Measurements from ENCODE around the gene KIF13A. TPM values are rescaled to one million over a fixed set of nuclear protein-coding genes. Genes with fewer than 3 reads are reported as not detected.

The KIF13A gene
- total RNA-seq, 4 donors from 2014 or later, result 63.8 to 86.3 (median 78.2) TPM

GRCh38 chr6:17870300-17871188 lies 116.9 kb downstream of the KIF13A start:
- Histone ChIP-seq H3K36me3 (peaks cover 0 to 4% (median 0%) of the 10 kb centered on the region in 4 donors), H3K27me3 (no peaks in the 10 kb centered on the region), H3K9me3 (no peaks in the 10 kb centered on the region), H3K4me3 (no peak overlapping the region), H3K27ac (replicated peaks in 1 of 4) (peak overlapping the region in 3 of 4 donors; percentile 7 to 75 (median 53)), H3K4me1 (peaks cover 22 to 63% (median 57%) of the 10 kb centered on the region in 4 donors)
- no peak for DNase-seq (ENCODE audit: extremely low spot score)
- TF ChIP-seq POLR2AphosphoS5 (IDR thresholded peaks at IDR 0.05) (no peak), CTCF (IDR thresholded peaks at IDR 0.05) (no peak), POLR2A (IDR thresholded peaks at IDR 0.05; ENCODE audit: low read depth) (no peak)
- WGBS, result 95% methylated on average over 5 of the region's 5 CpGs
- intact Hi-C loops (cut with DNase I), result no loop called here

DNA sequence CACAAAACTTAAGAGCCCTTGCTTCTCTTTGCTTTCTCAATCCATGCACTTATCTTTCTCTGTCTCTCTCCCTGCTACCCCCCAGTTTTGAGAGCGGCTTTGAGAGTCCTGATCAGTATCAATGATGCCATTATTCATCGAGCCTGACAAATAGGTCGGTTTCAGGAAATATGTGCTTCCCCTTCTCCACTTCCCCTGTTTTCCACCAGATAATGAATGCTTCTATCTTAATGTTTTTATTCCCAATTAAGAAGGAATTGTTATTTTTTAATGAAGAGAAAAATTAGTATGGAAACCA lies 117.7 kb downstream of the KIF13A start:
- Histone ChIP-seq H3K9me3 (no peaks in the 10 kb centered on the region), H3K4me3 (no peak overlapping the region), H3K36me3 (peaks cover 0 to 4% (median 0%) of the 10 kb centered on the region in 4 donors), H3K4me1 (peaks cover 30 to 71% (median 66%) of the 10 kb centered on the region in 4 donors), H3K27me3 (no peaks in the 10 kb centered on the region), H3K27ac (replicated peaks in 1 of 4) (peak overlapping the region; percentile 45 to 75 (median 57))
- WGBS, result 43% methylated on average over 3 of the region's 3 CpGs
- TF ChIP-seq CTCF (IDR thresholded peaks at IDR 0.05), result no peak
- no peak for TF ChIP-seq POLR2AphosphoS5 (IDR thresholded peaks at IDR 0.05)
- TF ChIP-seq EP300 (IDR thresholded peaks at IDR 0.05), result no peak
- TF ChIP-seq POLR2A (IDR thresholded peaks at IDR 0.05; ENCODE audit: low read depth), result no peak
- intact Hi-C loops (cut with DNase I), result loop anchor here (5.0 kb wide), 1 partner anchor 118 kb away; the partner anchor contains the start of gene KIF13A
- no peak for DNase-seq (ENCODE audit: extremely low spot score)

- Histone ChIP-seq H3K9me3 (no peaks in the 10 kb centered on the region), H3K27me3 (no peaks in the 10 kb centered on the region), H3K4me1 (peaks cover 36 to 77% (median 71%) of the 10 kb centered on the region in 4 donors), H3K4me3 (no peak overlapping the region), H3K27ac (replicated peaks in 1 of 4) (peak overlapping the region; percentile 45 to 75 (median 57)), H3K36me3 (peaks cover 0 to 4% (median 0%) of the 10 kb centered on the region in 4 donors)
- WGBS, result 64% methylated on average over 6 of the region's 6 CpGs
- no peak for DNase-seq (ENCODE audit: extremely low spot score)
- no peak for TF ChIP-seq POLR2AphosphoS5 (IDR thresholded peaks at IDR 0.05)
- intact Hi-C loops (cut with DNase I), result loop anchor here (5.0 kb wide), 1 partner anchor 118 kb away; the partner anchor contains the start of gene KIF13A
These were observed 118.3 kb downstream of the KIF13A start for GRCh38 chr6:17869010-17869752.

GRCh38 chr6:17867880-17868279 lies 119.6 kb downstream of the KIF13A start:
- Histone ChIP-seq H3K27ac (replicated peaks in 1 of 4) (peak overlapping the region; percentile 45 to 75 (median 56)), H3K36me3 (peaks cover 0 to 1% (median 0%) of the 10 kb centered on the region in 4 donors), H3K27me3 (no peaks in the 10 kb centered on the region), H3K4me1 (peaks cover 44 to 90% (median 84%) of the 10 kb centered on the region in 4 donors), H3K4me3 (no peak overlapping the region), H3K9me3 (no peaks in the 10 kb centered on the region)
- TF ChIP-seq POLR2AphosphoS5 (IDR thresholded peaks at IDR 0.05), result peak in 1 of 2 donors; percentile 48
- no peak for TF ChIP-seq POLR2A (IDR thresholded peaks at IDR 0.05; ENCODE audit: low read depth)
- no peak for TF ChIP-seq CTCF (IDR thresholded peaks at IDR 0.05)
- 56% methylated on average over 1 of the region's 1 CpG for WGBS
- no peak for DNase-seq (ENCODE audit: extremely low spot score)
- intact Hi-C loops (cut with DNase I), result loop anchor here (5.0 kb wide), 1 partner anchor 119 kb away; the partner anchor contains the start of gene KIF13A
